Skin of body (tissue), 2 donors: ENCODE data around the gene IRX2. TPM values are rescaled to one million over a fixed set of nuclear protein-coding genes. Genes with fewer than 3 reads are reported as not detected.

ENCODE experiments used
- DNase-seq: peaks from one replicate; lab custom pipeline; 2025; lab: John Stamatoyannopoulos, UW
- total RNA-seq: library from RNA; depleted of rRNA; stranded (reverse); fragments of >200 nt; gene quantifications from one replicate; pipeline ENCODE4 v1.2.3, GENCODE V29; 2014

The IRX2 gene
- total RNA-seq, 1 donor from 2014 or later = 22.5 TPM

DNA sequence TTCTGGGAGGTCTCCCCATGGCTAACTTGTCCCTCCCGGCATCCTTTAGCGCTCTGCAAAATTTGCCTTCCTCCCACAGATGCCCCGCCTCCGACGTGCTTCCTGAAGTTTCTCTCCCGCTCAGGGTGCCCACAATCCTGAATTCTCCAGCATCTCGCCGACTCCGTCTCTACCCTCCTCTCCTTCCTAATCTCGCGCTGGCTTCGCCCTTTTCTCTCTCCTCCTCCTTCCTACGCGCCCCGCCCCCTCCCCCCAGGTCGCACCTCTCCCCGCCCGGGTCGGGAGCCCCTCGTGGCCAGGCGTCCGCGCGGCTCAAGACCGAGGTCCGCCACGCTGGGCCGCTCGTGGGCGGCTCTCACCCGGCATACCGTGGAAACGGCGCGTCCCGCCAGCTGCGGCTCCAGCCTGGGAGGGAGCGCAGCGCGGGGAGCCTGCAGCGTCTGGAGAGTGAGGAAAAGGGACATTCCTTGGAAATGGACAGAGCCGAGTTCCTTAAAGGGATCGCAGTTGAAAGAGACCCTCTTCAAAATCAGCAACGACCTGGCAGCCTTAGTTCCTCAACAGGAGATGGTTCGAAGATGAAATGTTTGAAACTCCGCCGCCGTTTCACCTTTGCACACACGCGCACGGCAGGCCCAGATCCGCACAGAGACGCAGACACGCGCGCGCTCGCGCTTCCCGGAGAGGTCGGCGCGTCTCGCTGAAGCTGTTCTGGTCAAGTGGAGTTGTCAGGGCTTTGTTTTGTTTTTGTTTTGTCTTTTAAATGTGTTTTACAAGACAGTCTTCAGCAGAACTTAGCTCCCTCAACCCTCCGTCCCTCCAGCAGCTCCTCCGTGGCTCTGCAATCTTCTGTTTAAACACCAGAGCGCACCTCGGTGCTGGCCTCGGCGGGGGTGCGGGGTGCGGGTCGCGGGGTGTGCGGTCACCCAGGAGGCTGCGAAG, 5.0 kb upstream of the IRX2 start:
- DNase-seq = peak; percentile 59

DNA sequence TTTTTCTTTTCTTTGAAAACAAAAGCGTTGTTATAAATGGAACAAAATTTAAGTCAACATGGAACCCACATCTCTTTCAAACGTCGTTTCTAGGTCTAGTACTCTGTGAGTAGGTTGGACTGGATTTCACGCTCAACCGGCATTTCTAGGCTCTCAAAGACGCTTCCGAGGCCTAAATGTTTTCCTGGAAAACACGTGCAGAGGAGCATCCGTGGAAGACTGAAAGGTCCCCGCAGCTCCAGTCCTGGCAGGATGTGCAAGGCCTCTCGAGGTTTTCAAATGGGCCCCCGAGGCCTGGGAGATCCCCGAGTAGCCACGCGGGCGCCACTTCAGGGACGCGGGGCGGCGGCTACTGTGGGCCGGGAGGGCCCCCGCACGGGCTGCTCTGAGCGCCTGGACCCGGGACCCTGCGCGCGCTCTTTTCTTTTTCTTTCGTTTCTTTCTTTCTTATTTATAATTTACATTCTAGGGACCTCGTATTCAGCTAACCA, 4.2 kb upstream of the IRX2 start:
- DNase-seq = no peak

DNA sequence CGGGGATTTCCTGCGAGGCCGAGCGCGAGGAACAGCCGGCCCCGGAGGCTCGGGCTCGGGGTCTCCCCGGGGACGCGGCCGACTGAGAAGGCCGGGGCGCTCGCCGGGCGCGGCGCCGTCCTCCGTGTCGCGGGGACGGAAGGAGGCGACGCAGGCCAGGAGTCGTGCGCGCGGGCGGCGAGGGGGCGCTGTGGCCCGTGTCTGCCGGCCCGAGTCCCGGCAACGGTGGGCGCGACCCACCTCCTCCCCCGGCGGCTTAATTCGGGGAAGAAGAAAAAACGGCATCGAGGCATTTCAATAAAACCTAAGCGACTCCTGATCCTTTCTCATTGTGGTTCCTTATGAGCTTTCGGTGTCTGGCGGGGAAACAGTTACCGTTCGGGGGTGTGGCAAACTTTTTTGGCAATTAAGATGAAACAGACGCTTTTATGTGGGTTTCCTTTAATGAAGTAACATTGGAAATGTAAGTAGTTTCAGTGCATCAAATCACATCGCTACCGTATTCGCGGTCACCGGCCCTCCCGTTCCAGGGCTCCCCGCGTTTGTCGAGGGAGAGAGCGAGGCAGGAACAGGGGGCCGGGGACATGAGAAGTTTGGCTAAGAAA, 3.7 kb upstream of the IRX2 start:
- no peak for DNase-seq

DNA sequence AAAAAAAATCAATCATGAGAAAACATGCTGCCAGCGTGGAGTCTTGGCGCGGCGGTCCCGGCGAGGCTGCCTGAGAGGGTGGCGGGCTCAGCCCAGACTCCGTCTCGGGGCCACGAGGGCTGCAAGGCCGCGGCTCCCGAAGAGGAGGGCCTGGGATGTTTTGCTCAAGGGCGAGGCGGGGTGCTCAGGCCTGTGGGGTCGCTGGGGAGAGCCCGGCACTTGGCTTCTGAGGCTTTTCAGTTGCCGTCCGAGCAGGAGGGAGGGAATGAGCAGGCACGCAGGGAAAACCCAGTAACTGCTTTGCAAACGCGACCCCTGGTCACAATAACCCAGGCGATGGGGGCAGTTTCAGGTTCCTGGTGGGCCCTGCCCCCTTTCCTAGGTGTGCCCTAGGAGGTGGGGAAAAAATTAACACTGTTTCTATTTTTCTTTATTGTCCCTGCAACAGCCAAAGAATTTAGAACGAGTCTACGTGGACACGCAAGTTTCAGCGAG, 3.2 kb upstream of the IRX2 start:
- no peak for DNase-seq

DNA sequence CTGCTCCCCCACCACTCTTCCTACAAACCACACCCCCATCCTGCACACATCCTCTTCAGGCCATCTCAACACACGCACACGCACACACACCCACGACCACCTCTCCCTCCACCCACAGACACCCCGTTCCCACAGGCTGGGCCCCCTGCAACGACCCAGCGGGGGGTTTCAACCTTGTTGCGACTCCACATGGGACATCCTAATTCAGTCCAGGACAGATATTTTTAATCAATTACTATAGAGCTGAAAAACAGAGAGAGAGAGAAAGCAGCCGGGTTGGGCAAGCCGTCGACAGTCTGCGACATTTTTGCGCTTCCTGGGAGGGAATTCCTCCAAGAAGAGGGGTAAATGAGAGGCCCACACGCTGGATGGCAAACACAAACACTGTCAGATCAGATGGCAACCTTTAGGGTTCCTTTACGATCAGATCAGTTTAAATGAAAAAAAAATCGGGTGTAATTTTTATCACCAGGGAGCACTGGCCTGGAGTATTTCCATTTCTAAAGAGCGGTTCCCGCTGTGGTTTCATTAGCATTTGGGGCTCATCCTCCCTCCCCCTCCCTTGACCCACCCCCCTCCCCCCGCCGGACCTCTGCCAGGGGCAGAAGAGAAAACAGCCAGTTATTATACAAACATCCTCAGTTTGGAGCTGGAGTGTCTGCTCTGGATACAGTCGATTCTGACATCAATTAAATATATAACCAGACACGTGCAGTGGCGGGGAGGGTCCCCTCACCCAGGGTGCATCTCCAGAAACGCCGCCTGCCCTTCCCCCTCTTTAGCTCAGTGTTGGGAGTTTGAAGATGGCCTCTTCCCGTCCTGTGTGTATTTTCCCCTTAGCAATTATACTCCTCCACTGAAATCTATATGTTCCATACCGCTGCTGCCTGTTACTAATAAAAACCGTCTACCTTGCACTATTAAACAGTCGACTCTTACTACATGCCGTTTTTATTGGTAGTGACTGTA, 2.3 kb upstream of the IRX2 start:
- peak; percentile 25 for DNase-seq

DNA sequence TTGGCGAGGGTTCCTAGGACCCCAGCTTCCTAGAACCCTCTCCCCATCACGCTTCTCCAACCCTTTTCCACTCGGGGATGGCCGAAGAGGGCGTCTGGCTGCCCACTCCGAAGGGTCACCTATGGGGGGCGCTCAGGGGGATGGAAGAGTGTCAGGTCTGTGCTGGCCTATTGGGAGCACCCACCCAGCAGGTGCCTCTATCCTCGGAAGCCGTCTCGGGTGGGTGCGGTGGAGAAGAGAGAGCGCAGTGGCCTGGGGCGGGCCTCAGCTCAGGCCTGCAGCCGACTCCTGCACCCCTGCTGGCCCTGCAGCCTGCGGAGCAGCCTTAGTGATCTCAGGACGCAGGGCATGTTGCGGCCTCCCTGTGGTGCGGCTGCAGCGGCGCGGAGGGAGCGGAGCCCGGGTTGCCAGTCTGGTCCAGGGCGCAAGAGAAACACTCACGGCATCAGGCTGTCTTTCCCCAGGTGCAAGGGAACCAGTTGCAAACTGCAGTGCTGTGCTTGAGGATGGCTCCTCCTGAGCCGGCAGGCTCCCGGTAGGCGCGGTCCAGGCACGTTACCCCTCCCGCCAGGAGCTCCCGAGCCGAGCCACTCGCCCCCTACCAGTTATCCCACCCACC, 1.5 kb upstream of the IRX2 start:
- no peak for DNase-seq

DNA sequence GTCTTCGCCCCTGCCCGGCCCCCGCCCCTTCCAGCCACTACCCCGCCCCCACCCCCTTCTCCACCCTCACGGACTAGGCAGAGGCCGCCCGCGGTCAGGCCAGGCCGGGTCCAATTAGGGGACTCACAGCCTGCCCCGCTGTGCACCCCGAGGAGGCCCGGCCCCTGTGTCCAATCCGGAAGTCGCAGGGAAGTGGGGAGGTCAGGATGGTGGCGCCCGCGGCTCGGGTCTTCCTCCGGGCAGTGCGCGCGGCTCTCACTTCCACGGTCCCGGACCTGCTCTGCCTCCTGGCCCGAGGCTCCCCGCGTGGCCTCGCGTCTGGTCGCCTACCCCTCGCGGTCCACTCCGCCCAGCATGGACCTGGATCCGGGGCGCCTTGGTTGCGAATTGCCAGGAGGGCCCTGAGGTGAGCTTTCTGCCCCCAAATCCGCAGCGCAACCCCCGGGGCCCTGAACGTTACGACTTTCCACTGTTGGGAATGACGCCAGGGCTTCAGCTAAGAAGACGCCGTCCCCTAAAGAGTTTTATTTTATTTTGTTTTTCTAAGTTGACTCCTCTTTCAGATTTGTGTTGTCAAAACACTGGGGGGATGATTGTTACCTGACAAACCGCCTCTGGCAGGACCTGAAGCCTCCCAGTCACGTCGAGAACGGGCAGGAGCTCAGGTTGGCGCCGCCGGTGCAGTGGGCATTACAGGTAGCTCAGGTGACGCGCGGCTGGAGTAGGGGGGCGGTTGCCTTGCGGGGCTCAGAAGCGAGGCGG, 763 bp upstream of the IRX2 start:
- no peak for DNase-seq

DNA sequence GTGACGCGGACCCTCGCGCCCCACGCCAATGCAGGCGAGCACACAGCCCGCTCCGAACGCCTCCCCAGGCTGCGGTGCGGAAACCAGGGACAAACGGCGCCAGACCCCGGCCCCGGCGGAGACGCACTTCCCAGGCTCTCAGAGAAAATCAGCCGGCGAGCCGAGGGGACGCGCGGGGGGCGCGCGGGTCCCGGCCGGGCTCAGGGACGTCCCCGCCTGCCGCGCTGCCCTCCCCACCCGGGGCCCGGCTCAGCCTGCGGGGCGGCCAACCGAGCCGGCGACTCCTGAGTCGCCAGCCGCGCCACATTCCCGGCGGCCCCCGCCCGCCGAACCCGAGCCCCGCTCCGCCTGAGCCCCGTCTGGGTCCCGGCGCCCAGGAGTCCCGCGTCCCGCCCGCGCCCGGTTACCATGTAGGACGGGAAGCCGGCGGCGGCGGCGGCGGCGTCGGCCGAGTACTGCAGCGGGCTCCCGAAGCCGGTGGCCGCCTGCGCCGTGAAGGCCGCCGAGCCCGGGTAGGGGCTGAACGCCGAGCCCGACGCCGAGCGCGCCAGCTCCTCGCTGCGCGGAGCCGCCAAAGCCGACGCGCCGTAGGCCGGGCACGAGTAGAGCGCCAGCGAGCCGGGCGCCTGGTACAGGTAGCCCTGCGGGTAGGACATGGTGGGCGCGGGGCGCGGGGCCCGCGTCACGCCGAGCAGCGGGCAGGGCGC, 566 bp downstream of the IRX2 start:
- no peak for DNase-seq

DNA sequence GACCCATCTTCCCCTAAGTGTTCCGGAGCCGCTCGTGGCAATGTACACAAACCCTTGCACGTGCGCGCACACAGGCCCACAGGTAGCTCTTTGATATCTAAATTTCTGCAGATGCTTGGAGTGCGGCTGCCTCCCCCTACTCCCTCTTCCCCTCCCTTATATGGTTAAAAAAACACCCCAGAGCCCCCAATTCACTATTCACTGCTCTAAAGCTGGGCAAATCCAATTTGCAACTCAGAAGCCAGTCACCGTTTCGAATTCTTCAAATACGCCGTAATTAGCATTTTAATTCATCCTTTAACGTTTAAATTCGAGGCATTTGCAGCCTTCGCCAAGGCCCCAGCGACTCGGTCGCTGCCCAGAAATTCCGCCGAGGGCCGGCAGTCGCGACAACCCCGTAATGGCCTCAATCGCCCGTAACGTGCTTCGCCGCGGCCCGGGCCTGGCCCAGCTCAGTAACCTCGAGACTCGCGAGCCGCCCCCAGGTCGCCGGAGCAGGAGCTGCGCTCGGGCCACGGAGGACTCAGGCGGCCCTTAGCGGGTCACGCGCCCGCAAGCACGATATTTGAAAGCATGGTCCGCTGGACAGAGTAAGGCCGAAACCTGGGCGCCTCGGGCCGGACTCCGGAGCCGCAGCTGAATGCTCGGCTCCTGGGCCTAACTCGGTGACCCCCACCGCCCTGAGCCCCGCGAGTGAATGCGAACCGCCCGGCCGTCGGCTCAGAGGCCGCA, 1.3 kb downstream of the IRX2 start:
- DNase-seq = no peak

DNA sequence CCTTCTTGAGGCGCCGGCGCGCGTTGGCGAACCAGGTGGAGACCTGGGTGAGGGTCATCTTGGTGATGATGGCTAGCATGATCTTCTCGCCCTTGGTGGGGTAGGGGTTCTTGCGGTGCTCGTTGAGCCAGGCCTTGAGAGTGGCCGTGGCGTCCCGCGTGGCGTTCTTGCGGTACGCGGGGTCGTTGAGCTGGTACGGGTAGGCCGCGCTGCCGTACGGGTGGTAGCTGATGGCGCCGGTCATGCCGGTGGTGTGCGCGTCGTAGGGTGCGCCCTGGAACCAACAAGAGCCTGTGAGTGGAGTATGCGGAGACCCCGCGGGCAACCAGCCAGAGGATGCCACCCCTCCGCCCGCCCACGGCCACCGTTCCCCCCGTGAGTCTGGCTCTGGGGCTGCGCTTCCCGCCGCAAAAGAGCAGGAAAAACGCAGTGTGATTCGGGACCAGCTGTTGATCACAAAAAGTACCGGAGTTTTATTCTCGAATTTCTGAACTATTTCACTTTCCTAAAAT, 1.9 kb downstream of the IRX2 start:
- DNase-seq = no peak

DNA sequence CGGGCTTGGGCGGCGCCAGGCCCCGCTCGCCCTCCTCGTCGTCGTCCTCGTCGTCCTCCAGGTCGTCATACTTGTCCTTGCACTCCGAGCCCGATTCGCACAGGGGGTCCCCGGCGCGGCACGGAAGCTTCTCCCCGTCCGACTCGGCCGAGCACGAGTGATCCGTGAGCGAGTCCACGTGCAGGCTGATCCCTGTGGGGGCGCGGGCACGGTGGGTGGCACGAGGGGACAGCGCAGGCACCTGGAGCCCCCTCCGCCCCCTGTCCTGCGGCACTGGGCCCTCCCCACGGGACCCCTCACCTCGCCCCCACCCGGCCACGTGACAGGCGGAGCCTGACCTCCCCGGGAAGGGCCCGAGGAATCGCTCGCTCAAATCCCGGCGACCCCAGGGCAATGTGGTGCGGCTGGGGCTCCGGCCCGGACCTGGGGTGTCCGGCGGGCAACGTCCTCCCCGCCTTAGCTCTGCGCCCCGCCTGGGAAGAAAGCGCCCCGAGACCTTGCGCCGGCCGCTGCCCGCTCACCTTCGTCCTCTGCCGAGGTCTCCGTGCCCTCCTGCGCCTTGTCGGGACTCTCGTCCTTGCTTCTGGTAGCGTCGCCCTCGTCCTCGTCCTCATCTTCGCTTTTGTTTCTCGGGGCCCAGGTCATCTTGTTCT, 2.5 kb downstream of the IRX2 start:
- DNase-seq = no peak

DNA sequence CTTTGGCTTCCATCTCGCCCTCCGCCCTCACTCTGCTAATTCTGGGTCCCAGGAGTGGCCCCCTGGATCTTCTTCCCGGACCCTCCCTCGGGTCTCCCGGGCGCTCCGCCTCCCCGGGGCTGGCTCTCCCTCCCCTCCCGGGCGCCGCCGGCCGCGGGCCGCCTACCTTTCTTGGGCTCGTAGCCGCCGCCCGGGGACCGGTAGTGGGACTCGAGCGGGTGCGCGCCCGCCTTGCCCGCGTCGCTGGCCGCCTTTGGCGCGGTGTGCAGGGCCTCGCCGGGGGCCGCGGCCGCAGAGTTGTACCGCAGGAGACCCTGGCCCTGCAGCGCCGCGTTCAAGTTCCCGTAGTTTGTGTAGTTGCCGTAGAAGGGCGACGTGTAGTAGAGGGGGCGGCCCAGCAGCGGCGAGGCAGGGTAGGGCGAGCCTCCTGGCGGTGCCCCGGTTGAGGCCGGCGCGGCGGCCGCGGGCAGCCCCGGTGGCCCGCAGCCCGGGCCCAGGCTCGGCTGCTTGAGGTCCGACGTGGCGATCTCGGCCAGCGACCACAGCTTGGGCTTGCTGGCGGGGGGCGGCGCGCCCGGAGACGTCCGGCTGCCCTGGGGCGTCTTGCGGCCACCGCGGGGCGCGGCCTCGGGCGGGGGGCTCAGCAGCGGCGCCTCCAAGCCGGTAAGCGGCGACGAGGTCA, 3.2 kb downstream of the IRX2 start:
- no peak for DNase-seq

DNA sequence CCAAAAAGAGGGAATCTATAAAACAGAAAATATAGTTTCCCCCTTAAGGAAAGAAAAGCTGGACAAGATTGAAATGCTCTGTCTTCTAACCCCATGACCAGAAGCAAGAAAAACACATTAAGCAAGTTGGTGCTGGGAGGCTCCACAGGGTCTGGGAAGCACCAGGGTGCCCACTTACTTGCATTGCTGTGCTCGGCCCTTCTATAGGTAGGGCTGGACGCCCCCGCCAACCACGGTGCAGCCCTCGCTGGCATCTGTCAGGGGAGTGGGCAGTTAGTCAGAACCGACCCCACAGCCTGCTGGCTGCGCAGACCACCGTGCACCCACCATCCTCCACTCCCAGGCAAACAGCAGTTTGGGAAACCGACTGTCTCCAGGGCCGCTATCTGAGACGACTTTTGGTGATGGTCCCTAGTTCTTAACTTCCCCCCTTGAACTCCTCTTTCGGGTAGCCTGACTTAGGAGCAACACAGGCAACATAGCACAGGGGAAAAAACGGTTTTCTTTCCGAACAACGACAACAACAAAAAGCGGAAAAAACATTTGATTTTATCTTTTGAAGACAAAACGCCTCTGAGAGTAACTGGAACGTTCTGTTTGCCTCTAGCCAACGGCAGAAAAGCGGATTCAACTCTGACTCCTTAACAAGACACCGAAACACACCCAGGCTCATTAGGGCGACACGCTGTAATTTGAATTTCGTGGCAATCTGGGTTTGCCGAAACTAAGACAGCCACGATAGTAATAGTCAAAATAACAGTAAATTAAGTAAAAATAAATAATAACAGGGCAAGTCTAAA, 3.9 kb downstream of the IRX2 start:
- DNase-seq = no peak

DNA sequence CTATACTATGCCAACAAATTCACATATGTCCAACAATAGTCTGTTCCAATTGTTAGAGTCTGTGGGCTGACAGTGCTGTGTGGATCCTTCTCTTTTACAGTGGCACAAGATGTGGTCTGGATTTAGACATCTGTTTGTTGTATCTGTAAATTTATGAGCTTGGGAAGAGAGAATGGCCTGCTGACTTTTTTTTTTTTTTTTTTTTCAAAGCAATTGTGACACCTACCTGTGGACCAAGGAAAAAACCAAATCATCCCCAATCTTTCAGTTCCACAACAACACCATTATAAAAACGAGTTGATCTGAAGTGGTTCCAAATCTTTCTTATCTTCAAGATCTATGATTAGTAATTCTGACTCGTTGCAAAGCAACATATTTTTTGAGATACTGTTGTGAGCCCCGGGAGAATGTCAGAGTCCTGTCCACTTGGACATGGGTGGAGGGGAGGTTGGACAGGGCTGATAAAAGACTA, 4.9 kb downstream of the IRX2 start:
- DNase-seq = no peak

DNA sequence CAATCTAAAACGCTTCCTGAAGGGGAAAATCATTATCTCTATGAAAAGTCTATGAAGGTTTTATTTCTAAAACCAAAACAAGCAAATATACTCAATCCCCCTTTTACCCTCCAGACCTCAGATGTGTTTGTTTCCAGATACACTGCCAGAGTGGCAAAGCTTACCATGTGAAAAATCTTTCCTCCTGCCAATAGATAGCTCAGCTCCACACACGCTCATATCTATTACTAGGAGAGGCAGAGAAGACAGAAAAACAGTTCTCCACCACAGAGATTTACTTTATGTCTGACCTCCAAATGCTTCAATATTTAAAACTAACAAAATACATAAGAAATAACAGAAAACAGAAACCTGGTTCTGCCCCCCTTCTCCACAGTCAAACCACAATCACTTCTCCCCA, 7.0 kb downstream of the IRX2 start:
- no peak for DNase-seq

DNA sequence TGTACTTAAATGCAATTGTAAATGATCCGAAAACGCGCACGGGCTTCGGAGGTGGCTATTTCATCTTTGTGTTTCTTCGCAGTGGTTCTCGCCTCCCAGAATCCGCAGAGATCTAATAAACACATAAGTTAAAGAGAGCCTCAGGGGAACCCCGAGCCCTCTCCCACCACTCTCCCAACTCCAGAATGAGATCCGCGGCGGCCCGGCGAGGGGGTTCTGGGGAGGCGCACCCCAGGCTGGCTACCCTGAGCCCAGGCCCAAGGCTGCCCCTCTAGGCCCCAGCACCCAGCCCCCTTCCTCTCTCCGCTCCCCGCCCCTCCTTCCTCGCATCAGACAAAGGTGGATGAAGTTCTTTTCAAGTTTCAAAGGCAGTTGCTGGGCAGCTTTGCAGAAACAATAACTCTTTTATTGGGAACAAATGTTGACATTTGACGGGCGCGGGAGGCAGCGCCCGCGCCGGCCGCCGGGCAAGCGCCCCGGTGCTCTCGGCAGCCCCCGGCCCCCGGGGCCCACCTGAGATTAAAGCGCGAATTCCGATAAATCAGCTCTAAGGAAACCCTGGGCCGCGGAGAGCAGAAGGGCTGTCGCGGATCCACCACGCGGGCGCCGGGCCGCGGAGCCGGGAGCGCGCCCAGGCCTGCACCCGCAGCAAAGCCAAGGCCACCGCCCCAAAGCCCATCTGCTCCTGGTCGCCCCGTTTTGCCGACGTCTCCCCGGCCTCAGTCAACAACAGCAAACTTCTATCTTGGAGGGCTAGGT, 8.4 kb downstream of the IRX2 start:
- no peak for DNase-seq
